ENCODE data around the gene TSPAN16. TPM values are rescaled to one million over a fixed set of nuclear protein-coding genes. Genes with fewer than 3 reads are reported as not detected.
A peak's percentile ranks its signal among the peaks of the same experiment; 100 is the strongest.

TSPAN16 gene
- total RNA-seq, 4 donors from 2014 or later: not detected

DNA sequence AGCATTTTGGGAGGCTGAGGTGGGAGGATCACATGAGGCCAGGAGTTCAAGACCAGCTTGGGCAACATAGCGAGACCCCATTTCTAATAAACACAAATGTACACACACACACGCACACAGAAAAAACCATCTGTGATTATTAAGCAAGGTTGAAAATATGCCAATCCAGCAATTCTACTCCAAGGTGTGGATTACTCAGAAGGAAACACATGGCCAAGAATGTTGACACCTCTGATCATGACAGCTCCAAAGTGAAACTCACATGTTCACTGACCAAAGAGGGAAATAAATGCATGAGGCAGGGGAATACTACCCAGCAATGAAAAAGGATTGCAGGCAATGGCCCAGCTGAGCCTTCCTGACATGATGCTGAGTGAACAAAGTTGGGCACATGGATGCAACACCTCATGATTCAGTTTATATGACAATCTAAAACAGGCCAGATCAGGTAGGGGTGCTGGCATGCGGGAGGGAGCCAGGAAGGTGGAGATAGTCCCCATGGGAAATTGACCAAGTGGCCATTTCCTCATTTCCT, 38.0 kb upstream of the TSPAN16 start:
- TF ChIP-seq, protein P1, sequence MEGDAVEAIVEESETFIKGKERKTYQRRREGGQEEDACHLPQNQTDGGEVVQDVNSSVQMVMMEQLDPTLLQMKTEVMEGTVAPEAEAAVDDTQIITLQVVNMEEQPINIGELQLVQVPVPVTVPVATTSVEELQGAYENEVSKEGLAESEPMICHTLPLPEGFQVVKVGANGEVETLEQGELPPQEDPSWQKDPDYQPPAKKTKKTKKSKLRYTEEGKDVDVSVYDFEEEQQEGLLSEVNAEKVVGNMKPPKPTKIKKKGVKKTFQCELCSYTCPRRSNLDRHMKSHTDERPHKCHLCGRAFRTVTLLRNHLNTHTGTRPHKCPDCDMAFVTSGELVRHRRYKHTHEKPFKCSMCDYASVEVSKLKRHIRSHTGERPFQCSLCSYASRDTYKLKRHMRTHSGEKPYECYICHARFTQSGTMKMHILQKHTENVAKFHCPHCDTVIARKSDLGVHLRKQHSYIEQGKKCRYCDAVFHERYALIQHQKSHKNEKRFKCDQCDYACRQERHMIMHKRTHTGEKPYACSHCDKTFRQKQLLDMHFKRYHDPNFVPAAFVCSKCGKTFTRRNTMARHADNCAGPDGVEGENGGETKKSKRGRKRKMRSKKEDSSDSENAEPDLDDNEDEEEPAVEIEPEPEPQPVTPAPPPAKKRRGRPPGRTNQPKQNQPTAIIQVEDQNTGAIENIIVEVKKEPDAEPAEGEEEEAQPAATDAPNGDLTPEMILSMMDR (IDR thresholded peaks at IDR 0.05): no peak
- no peak for TF ChIP-seq POLR2A (IDR thresholded peaks at IDR 0.05)
- no peak for TF ChIP-seq POLR2AphosphoS5 (IDR thresholded peaks at IDR 0.05)
- TF ChIP-seq EP300 (IDR thresholded peaks at IDR 0.05): no peak
- H3K9me3 ChIP-seq: no peaks in the 10 kb centered on the region
- H3K4me1 ChIP-seq: peaks cover 14% of the 10 kb centered on the region
- H3K27me3 ChIP-seq: no peaks in the 10 kb centered on the region
- H3K4me3 ChIP-seq: no peak overlapping the region
- DNase-seq (ENCODE audit: low spot score in 2 of 2): no peak
- WGBS: 80% methylated on average over 3 of the region's 3 CpGs
- H3K27ac ChIP-seq: no peak overlapping the region
- H3K36me3 ChIP-seq: peaks cover 5% of the 10 kb centered on the region

DNA sequence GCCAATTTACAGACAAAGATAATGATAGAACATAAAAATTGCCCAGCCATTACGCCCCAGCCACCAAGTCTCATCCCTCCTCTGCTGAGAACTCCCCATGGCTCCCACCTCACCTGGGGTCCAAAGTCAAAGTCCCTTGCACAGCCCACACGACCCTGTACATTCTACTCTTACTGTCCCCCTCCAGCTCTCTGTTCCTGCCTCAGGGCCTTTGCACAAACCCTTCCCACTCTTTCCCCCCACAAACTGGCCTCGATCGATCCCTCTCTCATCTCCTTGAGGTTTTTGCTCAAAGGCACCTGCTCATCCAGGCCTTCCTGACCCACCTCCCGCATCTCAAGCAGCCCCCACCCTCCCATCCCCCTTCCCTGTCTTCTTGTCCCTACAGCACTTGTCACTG, 35.0 kb upstream of the TSPAN16 start:
- H3K9me3 ChIP-seq: no peaks in the 10 kb centered on the region
- H3K27ac ChIP-seq: no peak overlapping the region
- DNase-seq (ENCODE audit: low spot score in 2 of 2): no peak
- WGBS: 77% methylated on average over 5 of the region's 5 CpGs
- no peaks in the 10 kb centered on the region for H3K36me3 ChIP-seq
- H3K4me3 ChIP-seq: peak overlapping the region; percentile 91
- no peak for TF ChIP-seq POLR2A (IDR thresholded peaks at IDR 0.05)
- peaks cover 38% of the 10 kb centered on the region for H3K4me1 ChIP-seq
- no peaks in the 10 kb centered on the region for H3K27me3 ChIP-seq

DNA sequence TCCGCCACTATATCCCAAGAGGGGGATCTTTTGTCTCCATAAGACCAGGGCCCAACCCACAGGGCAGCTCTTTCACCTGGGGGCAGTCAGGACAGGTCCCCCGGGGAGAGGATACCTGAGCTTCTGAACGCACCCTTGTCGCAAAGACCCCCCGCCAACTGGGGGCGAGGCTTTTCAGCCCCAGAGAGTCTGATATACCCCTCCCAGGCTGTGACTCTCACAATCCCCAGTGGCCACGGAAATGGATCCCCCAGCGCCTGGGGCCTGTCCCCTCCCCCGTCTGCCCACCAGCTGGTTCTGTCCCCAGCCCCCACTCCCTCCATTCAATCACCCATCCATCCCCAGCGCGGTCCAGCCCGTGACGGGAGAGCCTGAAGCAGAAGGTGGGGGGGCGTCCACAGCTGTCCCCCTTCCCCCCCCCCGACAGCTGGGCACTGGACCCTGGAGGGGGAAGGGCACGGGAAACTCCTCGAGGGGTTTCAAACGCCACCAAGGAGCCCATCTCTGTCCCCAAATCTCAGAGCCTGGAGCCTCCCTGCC, 34.5 kb upstream of the TSPAN16 start:
- 30% methylated on average over 12 of the region's 18 CpGs for WGBS
- Histone ChIP-seq H3K4me1 (peaks cover 39% of the 10 kb centered on the region), H3K36me3 (no peaks in the 10 kb centered on the region), H3K27ac (peak overlapping the region; percentile 87), H3K4me3 (peak overlapping the region; percentile 91), H3K9me3 (no peaks in the 10 kb centered on the region), H3K27me3 (no peaks in the 10 kb centered on the region)
- TF ChIP-seq POLR2A (IDR thresholded peaks at IDR 0.05) (no peak), POLR2AphosphoS5 (IDR thresholded peaks at IDR 0.05) (no peak), EP300 (IDR thresholded peaks at IDR 0.05) (no peak)
- TF ChIP-seq, protein P1 (IDR thresholded peaks at IDR 0.05): no peak
- DNase-seq (ENCODE audit: low spot score in 2 of 2): no peak

DNA sequence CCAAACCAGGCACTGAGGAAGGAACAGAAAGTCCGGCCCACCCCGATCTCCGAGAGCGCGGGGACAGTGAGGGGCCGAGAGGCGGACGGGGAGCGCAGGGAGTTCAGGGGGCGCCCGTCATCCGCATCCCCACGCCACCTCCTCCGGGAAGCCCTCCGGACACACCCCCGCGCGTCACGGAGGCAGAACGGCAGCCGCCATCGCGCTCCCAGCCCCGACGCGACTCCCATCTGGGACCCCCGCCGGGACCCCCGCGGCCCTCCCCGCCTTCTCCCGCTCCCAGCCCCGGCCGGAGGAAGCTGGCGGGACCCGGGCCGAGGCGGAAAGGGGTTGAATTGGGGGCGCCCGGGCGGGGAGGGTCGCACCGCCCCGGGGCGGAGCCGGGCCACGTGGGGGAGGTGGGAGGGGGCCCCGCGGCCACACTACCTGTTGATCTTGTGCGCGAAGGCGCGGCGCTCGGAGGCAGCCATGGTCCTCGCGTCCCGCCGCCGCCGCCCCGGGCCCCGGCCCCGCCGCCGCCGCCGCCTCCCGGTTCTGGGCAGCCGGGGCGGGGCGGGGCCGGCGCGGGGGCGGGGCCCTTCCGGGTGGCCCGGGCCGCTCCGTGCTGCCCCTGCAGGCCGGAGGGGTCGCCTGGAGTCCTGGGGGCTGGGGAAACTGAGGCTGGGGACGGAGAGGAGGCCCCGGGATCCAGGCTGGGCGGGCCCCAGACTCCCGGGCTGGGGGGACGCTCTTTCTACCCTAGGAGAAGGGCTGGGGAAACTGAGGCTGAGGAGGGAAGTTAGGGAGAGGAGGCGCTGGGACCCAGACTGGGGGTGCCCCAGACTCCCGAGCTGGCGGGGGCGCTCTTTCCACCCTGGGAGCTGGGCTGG, 33.8 kb upstream of the TSPAN16 start, which contains the start of gene DOCK6:
Gene DOCK6 (minus strand): TSS at position 554 of the 869 bp plus-strand sequence. CDS start 84 bp downstream, at position 470.
- H3K9me3 ChIP-seq: no peaks in the 10 kb centered on the region
- 9% methylated on average over 11 of the region's 91 CpGs for WGBS
- H3K4me3 ChIP-seq: peak within 1 kb of the TSS; percentile 91
- peak within 1 kb of the TSS; percentile 87 for H3K27ac ChIP-seq
- H3K27me3 ChIP-seq: no peaks in the 10 kb centered on the region
- peaks cover 39% of the 10 kb centered on the region for H3K4me1 ChIP-seq
- no peak for DNase-seq (ENCODE audit: low spot score in 2 of 2)
- no peaks in the 10 kb centered on the region for H3K36me3 ChIP-seq
- TF ChIP-seq, protein P1 (IDR thresholded peaks at IDR 0.05): peak in 1 of 2 donors; percentile 30
- TF ChIP-seq EP300 (IDR thresholded peaks at IDR 0.05) (no peak), POLR2A (IDR thresholded peaks at IDR 0.05) (no peak), POLR2AphosphoS5 (IDR thresholded peaks at IDR 0.05) (no peak)

DNA sequence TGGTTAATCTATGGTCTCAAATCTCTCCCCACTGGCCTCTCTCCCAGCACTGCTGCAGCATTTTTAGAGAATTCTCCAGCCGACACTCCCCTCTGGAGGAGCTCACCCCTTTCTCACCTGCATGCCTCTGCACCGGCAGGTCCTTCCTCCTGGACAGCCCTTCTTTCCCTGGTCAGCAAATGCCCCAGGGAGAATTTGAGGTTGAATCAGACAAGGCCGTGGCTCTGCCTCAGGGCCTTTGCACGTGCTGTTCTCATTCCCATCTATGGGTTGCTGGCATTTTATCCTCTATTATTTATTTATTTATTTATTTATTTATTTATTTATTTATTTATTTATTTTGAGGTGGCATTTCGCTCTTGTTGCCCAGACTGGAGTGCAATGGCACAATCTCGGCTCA, 32.2 kb upstream of the TSPAN16 start:
- DNase-seq (ENCODE audit: low spot score in 2 of 2): no peak
- Histone ChIP-seq H3K36me3 (no peaks in the 10 kb centered on the region), H3K27ac (no peak overlapping the region), H3K4me3 (no peak overlapping the region), H3K9me3 (no peaks in the 10 kb centered on the region), H3K27me3 (no peaks in the 10 kb centered on the region), H3K4me1 (peaks cover 39% of the 10 kb centered on the region)
- no peak for TF ChIP-seq EP300 (IDR thresholded peaks at IDR 0.05)
- TF ChIP-seq, protein P1 (IDR thresholded peaks at IDR 0.05): no peak
- TF ChIP-seq POLR2AphosphoS5 (IDR thresholded peaks at IDR 0.05): no peak
- TF ChIP-seq POLR2A (IDR thresholded peaks at IDR 0.05): no peak
- 91% methylated on average over 6 of the region's 6 CpGs for WGBS

Measured in suprapubic skin (tissue), 4 donors.